Liver (tissue), 9 donors: ENCODE results near the gene TBL1X. TPM values are rescaled to one million over a fixed set of nuclear protein-coding genes. Genes with fewer than 3 reads are reported as not detected.

Source experiments
- DNase-seq: peaks from one replicate; pipeline ENCODE4 v3.0.0-alpha.2; 2017; ENCODE audit warnings: low spot score
- H3K27ac ChIP-seq, 2 donors: one replicate each; pipeline ENCODE4 v1.7.0; 2013; ENCODE audit warnings: inconsistent platforms in 2 of 2, low read length in 2 of 2, control low read depth in 1 of 2, low read depth in 1 of 2, mild to moderate bottlenecking in 1 of 2
- H3K27me3 ChIP-seq, 4 donors: one replicate each; pipeline versions ENCODE4 v1.6.1 to v1.7.0; 2013; ENCODE audit warnings: low read length in 3 of 4, inconsistent platforms in 1 of 4, mild to moderate bottlenecking in 1 of 4, moderate library complexity in 1 of 4; ENCODE audit not compliant: control insufficient read depth in 4 of 4, insufficient read depth in 4 of 4
- H3K36me3 ChIP-seq, 4 donors: one replicate each; pipeline versions ENCODE4 v1.6.1 to v1.7.0; 2013; ENCODE audit warnings: low read length in 3 of 4, mild to moderate bottlenecking in 3 of 4, low read depth in 1 of 4, moderate library complexity in 1 of 4; ENCODE audit not compliant: control insufficient read depth in 4 of 4, insufficient read depth in 3 of 4
- H3K4me1 ChIP-seq, 4 donors: one replicate each; pipeline versions ENCODE4 v1.6.1 to v1.7.0; 2013; ENCODE audit warnings: low read length in 3 of 4, mild to moderate bottlenecking in 3 of 4, moderate library complexity in 1 of 4; ENCODE audit not compliant: control insufficient read depth in 4 of 4, insufficient read depth in 4 of 4
- H3K4me3 ChIP-seq, 3 donors: one replicate each; pipeline versions ENCODE4 v1.6.1 to v1.7.0; 2013; ENCODE audit warnings: low read length in 3 of 3, control low read depth in 1 of 3, low read depth in 1 of 3, mild to moderate bottlenecking in 1 of 3
- H3K9ac ChIP-seq, 2 donors: one replicate each; pipeline ENCODE4 v1.7.0; 2013; ENCODE audit warnings: low read length in 2 of 2, mild to moderate bottlenecking in 2 of 2, moderate library complexity in 2 of 2, control low read depth in 1 of 2, low read depth in 1 of 2
- H3K9me3 ChIP-seq, 4 donors: one replicate each; pipeline versions ENCODE4 v1.6.1 to v1.7.0; 2013; ENCODE audit warnings: low read length in 3 of 4; ENCODE audit not compliant: control insufficient read depth in 4 of 4
- CTCF ChIP-seq: fragments of 150-350 bp; IDR thresholded peaks from 2 replicates; pipeline ENCODE4 v1.5.1; 2017; ENCODE audit warnings: improper control_type of control experiment, low read depth, low read length; ENCODE audit not compliant: missing input control
- EGR1 ChIP-seq, 2 donors: IDR thresholded peaks; 2 replicates each; pipeline ENCODE4 v1.6.1; 2016 to 2018; ENCODE audit warnings: antibody characterized with exemption in 2 of 2, low read depth in 2 of 2
- FOXA1 ChIP-seq: IDR thresholded peaks from 2 replicates; pipeline ENCODE4 v1.6.1; 2016; ENCODE audit warnings: antibody characterized with exemption
- FOXA2 ChIP-seq: IDR thresholded peaks from 2 replicates; pipeline ENCODE4 v1.6.1; 2016; ENCODE audit warnings: antibody characterized with exemption
- GABPA ChIP-seq, 2 donors: IDR thresholded peaks in 1 of 2; conservative IDR thresholded peaks in 1 of 2; 2 replicates each; pipeline ENCODE4 v1.6.1; 2016; ENCODE audit warnings: antibody characterized with exemption in 2 of 2, mild to moderate bottlenecking in 1 of 2, moderate library complexity in 1 of 2
- HNF4A ChIP-seq, 2 donors: conservative IDR thresholded peaks; 2 replicates each; pipeline ENCODE4 v1.6.1; 2016; ENCODE audit warnings: antibody characterized with exemption in 2 of 2, mild to moderate bottlenecking in 2 of 2
- HNF4G ChIP-seq: IDR thresholded peaks from 2 replicates; pipeline ENCODE4 v1.6.1; 2016; ENCODE audit warnings: antibody characterized with exemption
- JUND ChIP-seq, 2 donors: IDR thresholded peaks; 2 replicates each; pipeline ENCODE4 v1.6.1; 2016; ENCODE audit warnings: antibody characterized with exemption in 2 of 2
- MAX ChIP-seq: IDR thresholded peaks from 2 replicates; pipeline ENCODE4 v1.6.1; 2016; ENCODE audit warnings: antibody characterized with exemption
- NR2F2 ChIP-seq: IDR thresholded peaks from 2 replicates; pipeline ENCODE4 v1.6.1; 2016; ENCODE audit warnings: antibody characterized with exemption
- RAD21 ChIP-seq, 2 donors: IDR thresholded peaks; 2 replicates each; pipeline ENCODE4 v1.6.1; 2016; ENCODE audit warnings: antibody characterized with exemption in 2 of 2, mild to moderate bottlenecking in 2 of 2
- RXRA ChIP-seq, 2 donors: IDR thresholded peaks; 2 replicates each; pipeline ENCODE4 v1.6.1; 2017 to 2018; ENCODE audit warnings: antibody characterized with exemption in 2 of 2, mild to moderate bottlenecking in 1 of 2
- SP1 ChIP-seq: IDR thresholded peaks from 2 replicates; pipeline ENCODE4 v1.6.1; 2018; ENCODE audit warnings: antibody characterized with exemption, mild to moderate bottlenecking
- TAF1 ChIP-seq: conservative IDR thresholded peaks from 2 replicates; pipeline ENCODE4 v1.6.1; 2016; ENCODE audit warnings: antibody characterized with exemption, mild to moderate bottlenecking
- YY1 ChIP-seq: IDR thresholded peaks from 2 replicates; pipeline ENCODE4 v1.6.1; 2016; ENCODE audit warnings: antibody characterized with exemption, mild to moderate bottlenecking
- ZBTB33 ChIP-seq: IDR thresholded peaks from 2 replicates; pipeline ENCODE4 v1.6.1; 2016; ENCODE audit warnings: antibody characterized with exemption
- WGBS: extraction: QIAGEN DNeasy Blood & Tissue Kit; methylation state at CpG from one replicate; pipeline ENCODE4 v1.1.7; 2013; 5-methylcytosine and 5-hydroxymethylcytosine counted together
- polyA plus RNA-seq, 2 donors: library from polyadenylated mRNA; stranded (reverse) in 1 of 2; unstranded in 1 of 2; fragments of 200-250 nt in 1 of 2; fragments of >200 nt in 1 of 2; fragmentation: Nextera tagmentation in 1 of 2; extraction: Ambion mirVana in 1 of 2; gene quantifications; one replicate each; pipeline versions ENCODE4 v1.2.1 to v1.2.3, GENCODE V29; 2013 to 2015
- total RNA-seq, 2 donors: library from RNA; depleted of rRNA; stranded (reverse); fragments of >200 nt; gene quantifications; one replicate each; pipeline ENCODE4 v1.2.3, GENCODE V29; 2014
- TF ChIP-seq, protein P1 (sequence below): IDR thresholded peaks from 2 replicates; pipeline ENCODE4 v1.6.1; 2016; ENCODE audit warnings: antibody characterized with exemption, mild to moderate bottlenecking
- TF ChIP-seq, protein P2 (sequence below): IDR thresholded peaks from 2 replicates; pipeline ENCODE4 v1.6.1; 2016; ENCODE audit warnings: antibody characterized with exemption
- donor health status: healthy.
- donor health status: healthy.
- donor health status: healthy.
- donor health status: healthy.
- donor health status: healthy.

TBL1X gene
- total and polyA plus RNA-seq, 4 donors, result 11.2 to 15.1 (median 11.8) TPM

- TF ChIP-seq EGR1 (IDR thresholded peaks at IDR 0.05; ENCODE audit: low read depth in 2 of 2) (no peak), CTCF (no peak), FOXA2 (no peak), YY1 (no peak), GABPA (IDR thresholded peaks at IDR 0.05 in 1 of 2, conservative IDR thresholded peaks at IDR 0.05 in 1 of 2) (no peak), MAX (no peak), RXRA (IDR thresholded peaks at IDR 0.05) (no peak), TAF1 (no peak)
- TF ChIP-seq, protein P1, sequence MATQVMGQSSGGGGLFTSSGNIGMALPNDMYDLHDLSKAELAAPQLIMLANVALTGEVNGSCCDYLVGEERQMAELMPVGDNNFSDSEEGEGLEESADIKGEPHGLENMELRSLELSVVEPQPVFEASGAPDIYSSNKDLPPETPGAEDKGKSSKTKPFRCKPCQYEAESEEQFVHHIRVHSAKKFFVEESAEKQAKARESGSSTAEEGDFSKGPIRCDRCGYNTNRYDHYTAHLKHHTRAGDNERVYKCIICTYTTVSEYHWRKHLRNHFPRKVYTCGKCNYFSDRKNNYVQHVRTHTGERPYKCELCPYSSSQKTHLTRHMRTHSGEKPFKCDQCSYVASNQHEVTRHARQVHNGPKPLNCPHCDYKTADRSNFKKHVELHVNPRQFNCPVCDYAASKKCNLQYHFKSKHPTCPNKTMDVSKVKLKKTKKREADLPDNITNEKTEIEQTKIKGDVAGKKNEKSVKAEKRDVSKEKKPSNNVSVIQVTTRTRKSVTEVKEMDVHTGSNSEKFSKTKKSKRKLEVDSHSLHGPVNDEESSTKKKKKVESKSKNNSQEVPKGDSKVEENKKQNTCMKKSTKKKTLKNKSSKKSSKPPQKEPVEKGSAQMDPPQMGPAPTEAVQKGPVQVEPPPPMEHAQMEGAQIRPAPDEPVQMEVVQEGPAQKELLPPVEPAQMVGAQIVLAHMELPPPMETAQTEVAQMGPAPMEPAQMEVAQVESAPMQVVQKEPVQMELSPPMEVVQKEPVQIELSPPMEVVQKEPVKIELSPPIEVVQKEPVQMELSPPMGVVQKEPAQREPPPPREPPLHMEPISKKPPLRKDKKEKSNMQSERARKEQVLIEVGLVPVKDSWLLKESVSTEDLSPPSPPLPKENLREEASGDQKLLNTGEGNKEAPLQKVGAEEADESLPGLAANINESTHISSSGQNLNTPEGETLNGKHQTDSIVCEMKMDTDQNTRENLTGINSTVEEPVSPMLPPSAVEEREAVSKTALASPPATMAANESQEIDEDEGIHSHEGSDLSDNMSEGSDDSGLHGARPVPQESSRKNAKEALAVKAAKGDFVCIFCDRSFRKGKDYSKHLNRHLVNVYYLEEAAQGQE, result no peak
- no peak for DNase-seq
- Histone ChIP-seq H3K9me3 (no peaks in the 10 kb centered on the region), H3K36me3 (peaks cover 0 to 20% (median 8%) of the 10 kb centered on the region in 4 donors), H3K27ac (no peak overlapping the region), H3K4me3 (no peak overlapping the region), H3K27me3 (no peaks in the 10 kb centered on the region), H3K9ac (no peak overlapping the region), H3K4me1 (peaks cover 0 to 2% (median 0%) of the 10 kb centered on the region in 4 donors)
- 94% methylated on average over 9 of the region's 9 CpGs for WGBS
These were observed 216.2 kb downstream of the TBL1X start for GRCh38 chrX:9681011-9681410.

- Histone ChIP-seq H3K4me1 (peaks cover 0 to 2% (median 0%) of the 10 kb centered on the region in 4 donors), H3K27ac (no peak overlapping the region), H3K27me3 (no peaks in the 10 kb centered on the region), H3K4me3 (no peak overlapping the region), H3K9me3 (no peaks in the 10 kb centered on the region), H3K9ac (no peak overlapping the region), H3K36me3 (peaks cover 0 to 20% (median 9%) of the 10 kb centered on the region in 4 donors)
- 97% methylated on average over 4 of the region's 4 CpGs for WGBS
- no peak for TF ChIP-seq ZBTB33
- TF ChIP-seq EGR1 (IDR thresholded peaks at IDR 0.05; ENCODE audit: low read depth in 2 of 2), result no peak
- TF ChIP-seq, protein P1, result no peak
- no peak for TF ChIP-seq MAX
- TF ChIP-seq, protein P2, sequence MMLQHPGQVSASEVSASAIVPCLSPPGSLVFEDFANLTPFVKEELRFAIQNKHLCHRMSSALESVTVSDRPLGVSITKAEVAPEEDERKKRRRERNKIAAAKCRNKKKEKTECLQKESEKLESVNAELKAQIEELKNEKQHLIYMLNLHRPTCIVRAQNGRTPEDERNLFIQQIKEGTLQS, result no peak
- TF ChIP-seq HNF4A (conservative IDR thresholded peaks at IDR 0.05), result no peak
- TF ChIP-seq TAF1, result no peak
- no peak for TF ChIP-seq RAD21 (IDR thresholded peaks at IDR 0.05)
- no peak for TF ChIP-seq SP1
- no peak for TF ChIP-seq NR2F2
- TF ChIP-seq HNF4G, result no peak
- no peak for TF ChIP-seq RXRA (IDR thresholded peaks at IDR 0.05)
- TF ChIP-seq FOXA1, result no peak
- TF ChIP-seq JUND (IDR thresholded peaks at IDR 0.05), result no peak
- TF ChIP-seq GABPA (IDR thresholded peaks at IDR 0.05 in 1 of 2, conservative IDR thresholded peaks at IDR 0.05 in 1 of 2), result no peak
- TF ChIP-seq FOXA2, result no peak
- no peak for TF ChIP-seq YY1
- no peak for DNase-seq
These were observed 216.6 kb downstream of the TBL1X start for GRCh38 chrX:9681422-9681821.
